HepG2 (cell line): ENCODE measurements around the gene ZNF71. TPM values are rescaled to one million over a fixed set of nuclear protein-coding genes. Genes with fewer than 3 reads are reported as not detected.

Source experiments
- CENPX ChIP-seq: sonication (generic); formaldehyde crosslinking; IDR thresholded peaks from 2 replicates; pipeline ENCODE4 v1.9.0; 2021; ENCODE audit warnings: mild to moderate bottlenecking, missing genetic modification reagents, moderate library complexity
- ELF3 ChIP-seq: IDR thresholded peaks from 2 replicates; pipeline ENCODE4 v1.6.1; 2016; ENCODE audit warnings: missing genetic modification reagents, missing compliant biosample characterization
- ETV5 ChIP-seq: IDR thresholded peaks from 2 replicates; pipeline ENCODE4 v1.6.1; 2018; ENCODE audit warnings: missing biosample characterization, missing genetic modification reagents, inconsistent platforms, borderline replicate concordance
- KDM5A ChIP-seq: fragments of 200-600 bp; sonication (generic); IDR thresholded peaks from 2 replicates; pipeline ENCODE4 v1.7.0; 2018; ENCODE audit warnings: antibody characterized with exemption, mild to moderate bottlenecking, low read length, borderline replicate concordance
- KLF6 ChIP-seq: IDR thresholded peaks from 2 replicates; pipeline ENCODE4 v1.8.0; 2016; ENCODE audit warnings: missing biosample characterization, missing genetic modification reagents
- MED8 ChIP-seq: sonication (generic); formaldehyde crosslinking; IDR thresholded peaks from 2 replicates; pipeline ENCODE4 v1.8.1; 2023; ENCODE audit warnings: mild to moderate bottlenecking, missing genetic modification reagents; ENCODE audit not compliant: insufficient replicate concordance
- MLXIP ChIP-seq: sonication (generic); formaldehyde crosslinking; IDR thresholded peaks from 2 replicates; pipeline ENCODE4 v1.9.0; 2021; ENCODE audit warnings: missing genetic modification reagents, borderline replicate concordance
- MTF2 ChIP-seq: sonication (generic); formaldehyde crosslinking; IDR thresholded peaks from 2 replicates; pipeline ENCODE4 v1.5.0; 2020; ENCODE audit warnings: missing genetic modification reagents, borderline replicate concordance
- REXO4 ChIP-seq: sonication (generic); formaldehyde crosslinking; IDR thresholded peaks from 2 replicates; pipeline ENCODE4 v1.8.0; 2022; ENCODE audit warnings: missing genetic modification reagents, mild to moderate bottlenecking, borderline replicate concordance
- SP2 ChIP-seq: sonication (generic); formaldehyde crosslinking; IDR thresholded peaks from 2 replicates; pipeline ENCODE4 v1.5.1; 2020; ENCODE audit warnings: mild to moderate bottlenecking, missing genetic modification reagents
- THRA ChIP-seq: sonication (generic); formaldehyde crosslinking; IDR thresholded peaks from 2 replicates; pipeline ENCODE4 v1.4.0; 2020; ENCODE audit warnings: missing genetic modification reagents, borderline replicate concordance
- U2AF2 ChIP-seq: fragments of 200-400 bp; formaldehyde crosslinking; IDR thresholded peaks from 2 replicates; pipeline ENCODE4 v1.6.1; 2017; ENCODE audit warnings: low read depth, mild to moderate bottlenecking, low read length
- ZC3H4 ChIP-seq: sonication (generic); formaldehyde crosslinking; IDR thresholded peaks from 2 replicates; pipeline ENCODE4 v1.4.0; 2020; ENCODE audit warnings: missing genetic modification reagents, borderline replicate concordance
- ZNF253 ChIP-seq: sonication (generic); formaldehyde crosslinking; IDR thresholded peaks from 2 replicates; pipeline ENCODE4 v1.8.0; 2022; ENCODE audit warnings: mild to moderate bottlenecking, missing genetic modification reagents, borderline replicate concordance
- ZNF30 ChIP-seq: sonication (generic); formaldehyde crosslinking; IDR thresholded peaks from 2 replicates; pipeline ENCODE4 v1.5.0; 2020; ENCODE audit warnings: mild to moderate bottlenecking, missing genetic modification reagents
- ZNF367 ChIP-seq: sonication (generic); formaldehyde crosslinking; IDR thresholded peaks from 2 replicates; pipeline ENCODE4 v1.4.0; 2020; ENCODE audit warnings: missing genetic modification reagents, borderline replicate concordance
- ZNF607 ChIP-seq: sonication (generic); formaldehyde crosslinking; IDR thresholded peaks from 2 replicates; pipeline ENCODE4 v1.5.1; 2020; ENCODE audit warnings: missing genetic modification reagents, mild to moderate bottlenecking, borderline replicate concordance
- polyA plus RNA-seq, 8 experiments: library from polyadenylated mRNA; depleted of rRNA in 3 of 8; stranded (reverse) in 7 of 8; unstranded in 1 of 8; fragments of >200 nt; fragmentation: Illumina TruSeq in 4 of 8; extraction: Trizol in 4 of 8; gene quantifications; 2 replicates each; pipeline versions ENCODE4 v1.2.1 to v1.2.3, GENCODE V29; 2011 to 2016; ENCODE audit warnings: low read depth in 4 of 8, missing spikeins in 1 of 8, mixed read lengths in 1 of 8; ENCODE audit not compliant: insufficient read depth in 1 of 8
- total RNA-seq, 5 experiments: library from RNA; depleted of rRNA; stranded (reverse); fragments of >200 nt; fragmentation: Illumina TruSeq; extraction: Trizol; gene quantifications; 2 replicates each; pipeline ENCODE4 v1.2.3, GENCODE V29; 2016; ENCODE audit warnings: low read depth in 1 of 5
- TF ChIP-seq, protein P1 (sequence below): IDR thresholded peaks from 2 replicates; pipeline ENCODE4 v1.6.1; 2016; ENCODE audit warnings: mild to moderate bottlenecking

The ZNF71 gene
- total and polyA plus RNA-seq, 2 of the 13 experiments (the other 11 are each of a cell fraction or from before 2014, with no cell fraction given) = 2.2 to 4.4 TPM

- TF ChIP-seq MLXIP (CRISPR knock-in tag) (no peak), REXO4 (CRISPR knock-in tag) (no peak), MTF2 (no peak), U2AF2 (no peak), ZNF367 (CRISPR knock-in tag) (no peak), ZNF30 (CRISPR knock-in tag) (no peak), KDM5A (peak; percentile 32; the same call in 1 of the 2 replicates), ZNF253 (CRISPR knock-in tag) (no peak), CENPX (CRISPR knock-in tag) (no peak), KLF6 (no peak; the same call in 1 of the 2 replicates), MED8 (CRISPR knock-in tag) (no peak), SP2 (CRISPR knock-in tag) (no peak), THRA (no peak), ETV5 (CRISPR knock-in tag) (peak; percentile 33; the same call in 1 of the 2 replicates), ELF3 (CRISPR knock-in tag) (no peak), ZC3H4 (CRISPR knock-in tag) (no peak), ZNF607 (CRISPR knock-in tag) (0 out of 2 replicates have a peak, but pooled peaks have one; percentile 6)
- TF ChIP-seq, protein P1, sequence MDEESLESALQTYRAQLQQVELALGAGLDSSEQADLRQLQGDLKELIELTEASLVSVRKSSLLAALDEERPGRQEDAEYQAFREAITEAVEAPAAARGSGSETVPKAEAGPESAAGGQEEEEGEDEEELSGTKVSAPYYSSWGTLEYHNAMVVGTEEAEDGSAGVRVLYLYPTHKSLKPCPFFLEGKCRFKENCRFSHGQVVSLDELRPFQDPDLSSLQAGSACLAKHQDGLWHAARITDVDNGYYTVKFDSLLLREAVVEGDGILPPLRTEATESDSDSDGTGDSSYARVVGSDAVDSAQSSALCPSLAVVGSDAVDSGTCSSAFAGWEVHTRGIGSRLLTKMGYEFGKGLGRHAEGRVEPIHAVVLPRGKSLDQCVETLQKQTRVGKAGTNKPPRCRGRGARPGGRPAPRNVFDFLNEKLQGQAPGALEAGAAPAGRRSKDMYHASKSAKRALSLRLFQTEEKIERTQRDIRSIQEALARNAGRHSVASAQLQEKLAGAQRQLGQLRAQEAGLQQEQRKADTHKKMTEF (CRISPR knock-in tag) = peak; percentile 70; the same call in 1 of the 2 replicates
Observed at GRCh38 chr19:56594783-56595547, at the start of gene ZNF71 (continued).
